SH-SY5Y (cell line): Measurements from ENCODE around the gene CD9.

ENCODE experiments used
- GATA2 ChIP-seq: IDR thresholded peaks from 2 replicates; pipeline ENCODE4 v1.6.1; 2011; ENCODE audit warnings: mild to moderate bottlenecking, low read depth, low read length
- GATA3 ChIP-seq: IDR thresholded peaks from 2 replicates; pipeline ENCODE4 v1.6.1; 2011; ENCODE audit warnings: low read depth, mild to moderate bottlenecking, low read length, moderate library complexity

Gene CD9

GRCh38 chr12:6266541-6266966 lies 66.4 kb downstream of the CD9 start:
- TF ChIP-seq GATA3: no peak
- no peak for TF ChIP-seq GATA2

GRCh38 chr12:6266971-6267721 lies 66.9 kb downstream of the CD9 start:
- no peak for TF ChIP-seq GATA2
- TF ChIP-seq GATA3: no peak

DNA sequence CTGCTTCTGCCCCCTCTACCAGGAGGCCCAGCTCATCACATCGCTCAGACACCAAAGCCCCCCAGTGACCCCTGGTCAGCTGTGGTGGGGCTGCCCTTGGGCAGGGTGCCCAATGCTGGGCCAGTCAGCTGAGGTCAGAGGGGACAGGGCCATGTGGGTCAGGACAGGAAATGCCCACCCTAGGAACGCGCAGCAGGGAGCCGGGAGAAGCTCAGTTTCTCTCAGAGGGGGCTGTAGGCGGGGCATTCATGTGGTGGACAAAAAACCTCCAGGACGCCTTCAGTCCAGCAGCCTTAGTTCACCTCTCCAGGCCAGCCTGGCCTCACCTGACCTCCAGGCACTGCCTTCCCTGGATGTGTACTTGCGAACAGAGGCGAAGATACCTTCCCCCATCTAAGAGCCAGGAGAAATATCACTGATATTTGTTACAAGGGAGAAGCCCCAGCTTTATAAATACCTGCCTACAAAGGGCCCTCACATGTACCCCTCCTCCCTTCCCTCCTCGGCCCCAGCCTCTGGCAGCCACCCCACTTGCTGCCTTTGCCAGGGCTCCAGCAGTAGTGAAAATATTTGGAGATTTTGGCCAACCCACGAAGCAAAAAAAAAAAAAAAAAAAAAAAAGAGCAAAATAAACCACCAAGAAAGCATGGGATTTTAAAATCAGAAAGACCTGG lies 68.4 kb downstream of the CD9 start:
- TF ChIP-seq GATA2 (no peak), GATA3 (no peak)

DNA sequence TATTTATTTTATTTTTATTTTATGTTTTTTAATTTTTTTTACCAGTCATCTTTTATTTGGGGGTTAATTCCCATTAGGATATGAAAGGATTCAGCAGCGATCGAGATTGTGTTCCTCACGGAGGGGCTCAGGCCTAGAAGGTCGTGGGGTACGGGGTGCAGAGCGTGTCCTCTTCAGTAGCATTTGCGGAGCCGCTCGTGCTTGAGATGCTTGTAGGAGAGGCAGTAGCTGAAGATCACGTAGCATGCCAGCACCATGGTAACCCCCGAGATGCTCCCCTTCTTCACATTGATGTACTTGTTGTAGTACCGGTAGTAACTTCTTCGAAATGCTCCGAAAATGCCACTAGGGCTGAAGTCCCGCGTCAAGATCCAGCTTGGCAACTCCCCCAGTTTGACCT lies 69.8 kb downstream of the CD9 start:
- TF ChIP-seq GATA2 (no peak), GATA3 (no peak)

DNA sequence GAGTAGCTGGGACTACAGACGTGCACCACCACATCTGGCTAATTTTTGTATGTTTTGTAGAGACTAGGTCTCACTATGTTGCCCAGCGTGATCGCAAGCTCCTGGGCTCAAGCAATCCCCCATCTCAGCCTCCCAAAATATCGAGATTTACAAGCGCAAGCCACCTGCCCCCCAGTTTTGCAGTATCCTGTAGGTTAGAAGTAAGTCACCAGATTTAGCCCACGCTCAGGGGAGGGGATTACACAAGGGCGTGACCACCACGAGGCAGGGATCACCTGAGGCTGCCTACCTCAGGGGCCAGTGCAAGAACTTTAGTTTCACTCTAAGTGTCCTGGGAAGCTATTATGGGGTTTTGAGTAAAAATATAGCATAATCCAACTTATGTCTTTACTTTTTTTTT lies 71.1 kb downstream of the CD9 start:
- TF ChIP-seq GATA2: no peak
- no peak for TF ChIP-seq GATA3

DNA sequence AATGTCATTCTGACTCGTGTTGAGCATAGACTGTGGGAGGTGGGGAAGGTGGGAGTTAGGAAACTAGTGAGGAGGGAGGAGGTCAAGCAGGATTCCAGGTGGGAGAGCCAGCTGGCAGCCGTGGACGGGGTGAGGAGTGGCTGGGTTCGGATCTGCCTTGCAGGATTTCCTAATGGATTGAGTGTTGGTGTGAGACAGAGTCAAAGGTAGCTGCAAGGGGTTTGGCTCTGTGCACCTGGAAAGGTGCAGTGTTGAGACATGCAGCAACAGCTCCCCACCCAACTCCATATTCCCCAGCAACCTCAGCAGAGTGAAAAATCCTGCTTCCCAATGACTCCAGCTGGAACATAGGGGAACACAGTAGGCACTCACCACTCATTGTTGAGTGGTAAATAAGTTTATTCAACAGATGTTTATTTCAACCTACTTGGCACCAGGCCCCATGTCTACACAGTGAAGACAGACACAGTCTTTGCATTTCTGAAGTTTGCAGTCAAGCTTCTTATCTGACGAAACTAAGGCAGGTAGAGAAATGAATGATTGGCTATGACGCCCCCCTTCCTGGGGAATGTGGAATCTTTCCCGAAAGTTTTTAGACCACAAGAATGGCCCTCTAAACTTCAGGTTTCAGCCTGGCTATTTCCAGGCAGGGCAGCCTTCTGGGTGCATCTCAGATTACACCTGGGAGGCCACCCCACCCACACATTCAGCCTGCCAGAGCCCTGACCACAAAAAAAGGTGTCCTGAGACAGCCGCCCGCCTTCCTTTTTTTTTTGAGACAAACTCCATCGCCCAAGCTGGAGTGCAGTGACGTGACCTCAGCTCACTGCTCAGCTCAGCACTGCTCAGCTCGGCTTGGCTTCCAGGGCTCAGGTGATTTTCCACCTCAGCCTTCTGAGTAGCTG lies 72.4 kb downstream of the CD9 start:
- TF ChIP-seq GATA3 (no peak), GATA2 (no peak)

GRCh38 chr12:6273205-6273540 lies 73.0 kb downstream of the CD9 start:
- TF ChIP-seq GATA3 (no peak), GATA2 (no peak)

- TF ChIP-seq GATA2 (no peak), GATA3 (no peak)
These were observed 73.5 kb downstream of the CD9 start for GRCh38 chr12:6273541-6274230.

DNA sequence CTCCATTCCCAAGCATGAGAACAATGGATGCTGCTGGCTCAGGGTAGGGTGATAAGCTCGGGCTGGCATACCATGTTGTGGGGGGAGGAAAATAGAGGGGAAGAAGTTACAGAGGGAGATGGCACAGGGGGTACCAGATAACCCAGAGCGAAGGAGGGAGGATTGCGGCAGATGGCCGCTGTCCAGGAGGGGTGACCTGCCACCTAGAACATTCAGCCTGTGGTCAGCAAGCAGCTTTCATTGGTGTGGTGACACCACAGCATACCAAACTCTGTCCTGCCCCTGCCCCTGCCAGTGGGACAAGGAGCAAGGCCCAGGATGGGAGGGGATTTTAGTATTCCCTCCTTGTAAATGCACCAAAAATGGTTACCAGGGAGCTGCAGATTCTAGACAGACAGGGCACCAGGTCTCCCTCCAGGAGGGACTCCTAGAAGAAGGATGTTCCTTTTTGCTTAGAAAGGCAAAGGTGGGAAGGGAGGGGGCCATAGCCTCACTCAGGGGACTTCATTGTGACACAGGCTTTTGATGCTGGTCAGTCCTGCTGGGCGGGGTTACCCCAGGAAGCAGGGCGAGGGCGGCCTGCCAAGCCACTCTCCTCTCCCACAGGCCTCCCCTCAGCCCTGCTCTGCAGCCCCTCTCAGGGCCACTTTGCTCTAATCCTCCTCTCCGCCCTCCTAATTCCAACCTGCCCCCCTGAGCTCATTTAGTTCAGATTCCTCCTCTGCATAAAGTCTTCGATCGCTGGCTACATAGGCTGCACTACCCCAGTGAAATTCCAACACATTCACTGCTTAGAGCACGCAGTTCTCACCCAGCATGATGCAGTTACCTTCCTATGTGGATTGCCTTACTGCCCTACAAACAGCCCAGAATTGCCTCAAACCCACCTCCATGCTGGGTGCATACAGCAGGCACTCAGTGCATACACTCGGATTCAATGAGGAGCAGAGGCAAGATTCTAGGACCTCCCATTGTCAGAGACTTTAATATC lies 74.3 kb downstream of the CD9 start:
- TF ChIP-seq GATA2 (no peak), GATA3 (no peak)

DNA sequence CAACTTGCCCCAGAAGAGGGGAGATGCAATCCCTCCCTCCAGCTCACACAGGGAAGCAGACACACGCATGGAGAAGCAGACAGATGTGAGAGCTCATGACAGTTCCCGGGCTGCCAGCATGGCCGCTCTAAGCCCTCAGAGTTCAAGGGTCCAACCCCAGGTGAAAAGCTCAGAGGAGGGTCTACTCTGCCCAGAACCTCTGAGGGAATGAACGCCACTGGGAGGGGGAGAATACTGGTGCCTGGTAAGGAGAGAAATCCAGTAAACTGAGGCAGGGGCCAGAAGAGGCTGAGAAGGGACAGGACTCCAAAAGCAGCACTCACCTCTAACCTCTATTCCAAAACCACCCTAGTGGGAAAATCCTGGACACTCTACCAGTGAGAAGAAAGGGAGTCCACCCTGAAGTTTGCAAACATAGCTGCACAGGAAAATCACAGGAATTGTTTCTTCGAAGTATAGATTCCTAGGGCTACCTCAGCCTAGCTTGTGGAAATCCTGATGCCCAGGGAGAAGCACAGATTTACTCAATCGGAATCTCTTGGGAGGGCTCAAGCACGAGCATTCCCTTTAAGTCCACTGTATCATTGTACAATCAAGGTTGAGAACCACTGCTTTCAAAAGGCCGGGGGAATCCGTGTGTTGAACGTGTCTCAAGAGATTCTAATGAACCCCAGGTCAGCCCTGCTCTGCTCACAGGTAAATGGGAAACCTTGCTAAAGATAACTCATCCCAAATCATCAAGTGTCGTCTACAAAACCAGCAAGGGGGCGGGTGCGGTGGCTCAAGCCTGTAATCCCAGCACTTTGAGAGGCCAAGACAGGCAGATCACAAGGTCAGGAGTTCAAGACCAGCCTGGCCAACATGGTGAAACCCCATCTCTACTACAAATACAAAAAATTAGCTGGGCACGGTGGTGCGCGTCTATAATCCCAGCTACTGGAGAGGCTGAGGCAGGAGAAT lies 76.0 kb downstream of the CD9 start:
- no peak for TF ChIP-seq GATA3

DNA sequence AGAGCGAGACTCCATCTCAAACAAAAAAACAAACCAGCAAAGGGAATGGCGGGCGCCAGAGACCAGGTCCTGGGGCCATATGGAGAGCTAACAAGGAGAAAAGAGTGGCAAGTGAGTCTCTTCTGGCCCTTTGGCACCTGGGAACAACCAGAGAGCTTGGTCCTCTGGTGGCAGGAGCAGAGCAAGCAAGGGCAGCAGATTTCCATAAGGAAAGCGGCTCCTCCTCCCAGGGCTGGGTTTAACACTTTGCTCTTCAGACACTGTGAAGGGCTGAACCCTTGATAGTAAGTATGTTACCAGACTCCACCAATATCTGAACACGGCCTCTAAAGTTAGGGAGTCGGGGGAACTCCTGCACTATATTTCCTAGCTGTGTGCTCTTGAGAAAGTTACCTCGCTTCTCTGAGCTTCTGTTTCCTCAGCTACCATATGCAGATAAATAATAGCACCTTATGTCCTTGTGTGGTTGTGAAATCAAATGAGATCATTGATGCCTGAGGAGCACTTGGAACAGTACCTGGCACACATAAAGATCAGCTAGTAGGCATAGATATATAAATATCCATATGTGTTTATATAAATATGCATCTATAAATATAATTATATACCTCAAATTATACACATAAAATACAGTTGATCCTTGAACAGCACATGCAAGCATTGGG lies 76.9 kb downstream of the CD9 start:
- TF ChIP-seq GATA2: no peak
- TF ChIP-seq GATA3: no peak
